GM21737 (cell line): ENCODE data around the gene PCDH18.
"Not testable (repeated sequence)": the region's sequence is repeated elsewhere in the genome, so short reads cannot be mapped to it uniquely, and the experiment has no call there.

ENCODE experiments used
- ATAC-seq: cut with Tn5 transposase; IDR thresholded peaks from one replicate; pipeline ENCODE4 v1.9.1; 2021; ENCODE audit warnings: mild to moderate bottlenecking, moderate library complexity; ENCODE audit not compliant: unreplicated experiment

Gene PCDH18

GRCh38 chr4:137531986-137532868, at the start of gene PCDH18:
TSS of gene PCDH18 (minus strand) at chr4:137532494. CDS start at chr4:137532088, 406 bp downstream.
- no peak for ATAC-seq

GRCh38 chr4:137576446-137576845, 44.2 kb upstream of the PCDH18 start:
- ATAC-seq: no peak

GRCh38 chr4:137572647-137573046, 40.4 kb upstream of the PCDH18 start:
- ATAC-seq: no peak

- ATAC-seq: no peak
Measured at GRCh38 chr4:137572163-137572562, 39.9 kb upstream of the PCDH18 start.

GRCh38 chr4:137559801-137560200, 27.5 kb upstream of the PCDH18 start:
- ATAC-seq: no peak

- ATAC-seq: no peak
Measured at GRCh38 chr4:137558951-137559350, 26.7 kb upstream of the PCDH18 start.

GRCh38 chr4:137545461-137545861, 13.2 kb upstream of the PCDH18 start:
- no peak for ATAC-seq

GRCh38 chr4:137543648-137544047, 11.4 kb upstream of the PCDH18 start:
- no peak for ATAC-seq

GRCh38 chr4:137543198-137543597, 10.9 kb upstream of the PCDH18 start:
- ATAC-seq: no peak

GRCh38 chr4:137541876-137542646, 9.8 kb upstream of the PCDH18 start:
- ATAC-seq: no peak

GRCh38 chr4:137541181-137541580, 8.9 kb upstream of the PCDH18 start:
- ATAC-seq: no peak

- no peak for ATAC-seq
Measured at GRCh38 chr4:137540356-137540755, 8.1 kb upstream of the PCDH18 start.

- ATAC-seq: no peak
Measured at GRCh38 chr4:137538526-137538925, 6.2 kb upstream of the PCDH18 start.

GRCh38 chr4:137537807-137538206, 5.5 kb upstream of the PCDH18 start:
- not testable (repeated sequence) for ATAC-seq

GRCh38 chr4:137536789-137537561, 4.7 kb upstream of the PCDH18 start:
- no peak for ATAC-seq

- ATAC-seq: no peak
Measured at GRCh38 chr4:137535718-137536117, 3.4 kb upstream of the PCDH18 start.

- no peak for ATAC-seq
Measured at GRCh38 chr4:137534516-137534915, 2.2 kb upstream of the PCDH18 start.

GRCh38 chr4:137533855-137534254, 1.6 kb upstream of the PCDH18 start:
- no peak for ATAC-seq

- ATAC-seq: no peak
Measured at GRCh38 chr4:137532869-137533236, 559 bp upstream of the PCDH18 start.

- no peak for ATAC-seq
Measured at GRCh38 chr4:137531168-137531985, 917 bp downstream of the PCDH18 start.
